Measurements from ENCODE around the gene SRPRA.

The SRPRA gene

DNA sequence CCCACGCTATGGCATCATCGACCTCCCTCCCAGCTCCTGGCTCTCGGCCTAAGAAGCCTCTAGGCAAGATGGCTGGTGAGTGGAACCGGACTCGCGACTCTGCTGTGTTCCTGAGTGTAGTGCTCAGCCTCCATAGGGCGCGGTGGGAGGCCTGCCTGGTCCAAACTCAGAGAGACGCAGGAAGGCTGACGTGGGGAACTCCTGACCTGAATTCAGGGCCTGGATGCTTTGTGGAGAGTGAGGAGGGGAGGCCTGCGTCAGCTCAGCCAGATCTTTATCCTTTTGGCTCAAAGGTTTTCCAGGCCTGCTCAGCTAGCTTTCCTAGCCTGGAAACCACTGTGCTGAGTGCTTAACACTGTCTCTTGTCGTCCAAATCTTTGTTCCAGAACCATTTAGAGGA lies 22.2 kb upstream of the SRPRA start:
- Histone ChIP-seq H3K4me2 (ENCODE audit: low read depth, low read length) (no peak overlapping the region), H3K4me3 (ENCODE audit: low read length) (no peak overlapping the region), H4K20me1 (ENCODE audit: insufficient read depth, low read length) (no peaks in the 10 kb centered on the region), H2AFZ (ENCODE audit: low read length) (no peak overlapping the region), H3K79me2 (ENCODE audit: low read length) (peaks cover 12% of the 10 kb centered on the region; the same call in 1 of the 2 replicates), H3K9me3 (replicated peaks; ENCODE audit: insufficient read depth, low read length) (no peaks in the 10 kb centered on the region), H3K36me3 (replicated peaks; ENCODE audit: insufficient read depth, low read length) (no peaks in the 10 kb centered on the region), H3K27me3 (replicated peaks; ENCODE audit: insufficient read depth, low read length) (no peaks in the 10 kb centered on the region), H3K4me1 (ENCODE audit: low read length) (no peaks in the 10 kb centered on the region), H3K9me2 (replicated peaks; ENCODE audit: insufficient read depth, low read length) (no peaks in the 10 kb centered on the region), H3K9ac (ENCODE audit: low read length) (no peak overlapping the region), H3F3A (ENCODE audit: insufficient read depth, low read length) (no peaks in the 10 kb centered on the region), H3K27ac (ENCODE audit: low read length) (no peak overlapping the region)
- no peak for DNase-seq
- no peak for TF ChIP-seq EZH2phosphoT487 (IDR thresholded peaks at IDR 0.05; ENCODE audit: low read length)
- TF ChIP-seq CTCF (IDR thresholded peaks at IDR 0.05; ENCODE audit: low read length): no peak
- TF ChIP-seq EZH2 (optimal IDR thresholded peaks at IDR 0.05; ENCODE audit: low read depth, low read length): no peak

- Histone ChIP-seq H3K4me3 (ENCODE audit: low read length) (no peak overlapping the region), H3K9ac (ENCODE audit: low read length) (no peak overlapping the region), H3K27me3 (replicated peaks; ENCODE audit: insufficient read depth, low read length) (no peaks in the 10 kb centered on the region), H3K4me1 (ENCODE audit: low read length) (peaks cover 7% of the 10 kb centered on the region), H3K79me2 (ENCODE audit: low read length) (peaks cover 34% of the 10 kb centered on the region), H3K36me3 (replicated peaks; ENCODE audit: insufficient read depth, low read length) (no peaks in the 10 kb centered on the region), H3K9me3 (replicated peaks; ENCODE audit: insufficient read depth, low read length) (no peaks in the 10 kb centered on the region), H3K4me2 (ENCODE audit: low read depth, low read length) (no peak overlapping the region), H3F3A (ENCODE audit: insufficient read depth, low read length) (peaks cover 12% of the 10 kb centered on the region), H4K20me1 (ENCODE audit: insufficient read depth, low read length) (no peaks in the 10 kb centered on the region), H3K27ac (ENCODE audit: low read length) (no peak overlapping the region), H3K9me2 (replicated peaks; ENCODE audit: insufficient read depth, low read length) (no peaks in the 10 kb centered on the region), H2AFZ (ENCODE audit: low read length) (no peak overlapping the region)
- DNase-seq: no peak
- TF ChIP-seq EZH2 (optimal IDR thresholded peaks at IDR 0.05; ENCODE audit: low read depth, low read length): no peak
- TF ChIP-seq CTCF (IDR thresholded peaks at IDR 0.05; ENCODE audit: low read length): no peak
- TF ChIP-seq EZH2phosphoT487 (IDR thresholded peaks at IDR 0.05; ENCODE audit: low read length): no peak
Observed at GRCh38 chr11:126288237-126288636, 19.5 kb upstream of the SRPRA start.

GRCh38 chr11:126284829-126285228 lies 16.1 kb upstream of the SRPRA start:
- peak; percentile 87 for DNase-seq
- no peak overlapping the region for H3K4me3 ChIP-seq (ENCODE audit: low read length)
- no peaks in the 10 kb centered on the region for H3K36me3 ChIP-seq (replicated peaks; ENCODE audit: insufficient read depth, low read length)
- peak overlapping the region; percentile 16; the same call in 1 of the 2 replicates for H3K27ac ChIP-seq (ENCODE audit: low read length)
- no peak overlapping the region for H2AFZ ChIP-seq (ENCODE audit: low read length)
- H3K4me1 ChIP-seq (ENCODE audit: low read length): peaks cover 7% of the 10 kb centered on the region
- no peaks in the 10 kb centered on the region for H4K20me1 ChIP-seq (ENCODE audit: insufficient read depth, low read length)
- peaks cover 35% of the 10 kb centered on the region for H3K79me2 ChIP-seq (ENCODE audit: low read length)
- no peaks in the 10 kb centered on the region for H3K9me3 ChIP-seq (replicated peaks; ENCODE audit: insufficient read depth, low read length)
- no peaks in the 10 kb centered on the region for H3K27me3 ChIP-seq (replicated peaks; ENCODE audit: insufficient read depth, low read length)
- no peak overlapping the region for H3K9ac ChIP-seq (ENCODE audit: low read length)
- no peak for TF ChIP-seq CTCF (IDR thresholded peaks at IDR 0.05; ENCODE audit: low read length)
- TF ChIP-seq EZH2 (optimal IDR thresholded peaks at IDR 0.05; ENCODE audit: low read depth, low read length): no peak
- TF ChIP-seq EZH2phosphoT487 (IDR thresholded peaks at IDR 0.05; ENCODE audit: low read length): no peak
- peaks cover 20% of the 10 kb centered on the region for H3F3A ChIP-seq (ENCODE audit: insufficient read depth, low read length)
- H3K9me2 ChIP-seq (replicated peaks; ENCODE audit: insufficient read depth, low read length): no peaks in the 10 kb centered on the region
- peak overlapping the region; percentile 86; the same call in 1 of the 2 replicates for H3K4me2 ChIP-seq (ENCODE audit: low read depth, low read length)

Data from MM.1S (cell line).